Adrenal gland (tissue), 5 donors: ENCODE measurements around the gene ERP29.

ENCODE experiments used
- CTCF ChIP-seq, 6 experiments: fragments of 450-650 bp in 4 of 6; fragments of 200-600 bp in 2 of 6; sonication (generic) in 1 of 6; IDR thresholded peaks; 1 replicate in 5 of 6; 2 replicates in 1 of 6; pipeline versions ENCODE4 v1.5.1 to v1.8.0; 2016 to 2021; ENCODE audit warnings: antibody characterized with exemption in 6 of 6, mild to moderate bottlenecking in 2 of 6, moderate library complexity in 1 of 6
- POLR2A ChIP-seq, 2 donors: fragments of 450-650 bp; IDR thresholded peaks; one replicate each; pipeline ENCODE4 v1.6.1; 2017; ENCODE audit warnings: antibody characterized with exemption in 2 of 2, mild to moderate bottlenecking in 2 of 2, moderate library complexity in 1 of 2
- donor health status: DM: no; HTN: no; CAD: no.

- TF ChIP-seq POLR2A (IDR thresholded peaks at IDR 0.05) = no peak
- no peak for TF ChIP-seq CTCF (IDR thresholded peaks at IDR 0.05)
Observed at GRCh38 chr12:112061137-112061536, 47.9 kb downstream of the ERP29 start.
